ENCODE results near the gene GSTA4. TPM values are rescaled to one million over a fixed set of nuclear protein-coding genes. Genes with fewer than 3 reads are reported as not detected.
"Not testable (repeated sequence)": the region's sequence is repeated elsewhere in the genome, so short reads cannot be mapped to it uniquely, and the experiment has no call there.

Gene GSTA4
- total and polyA plus RNA-seq, 2 donors (not counting 1 experiment from before 2014, with no cell fraction given), result 51.9 to 54.0 TPM

GRCh38 chr6:52962701-52963100, 32.4 kb downstream of the GSTA4 start:
- Histone ChIP-seq H3K9ac (ENCODE audit: insufficient read depth, low read length) (no peak overlapping the region), H3K79me2 (ENCODE audit: control insufficient read depth, insufficient read depth, low read length) (no peaks in the 10 kb centered on the region), H3K4me2 (ENCODE audit: extremely low read depth, insufficient read depth, low read length) (no peak overlapping the region), H3K4me1 (ENCODE audit: control insufficient read depth, extremely low read depth, insufficient read depth, low read length) (no peaks in the 10 kb centered on the region), H4K20me1 (ENCODE audit: control insufficient read depth, extremely low read depth, insufficient read depth, low read length) (no peaks in the 10 kb centered on the region), H3K4me3 (replicated peaks in 1 of 4; ENCODE audit: control extremely low read depth in 1 of 4, insufficient read depth in 1 of 4, low read depth in 3 of 4, low read length in 4 of 4) (no peak overlapping the region), H3K9me3 (ENCODE audit: control insufficient read depth, insufficient read depth, low read depth, low read length) (no peaks in the 10 kb centered on the region), H2AFZ (ENCODE audit: low read length) (no peak overlapping the region), H3K27ac (ENCODE audit: insufficient read depth, low read length) (no peak overlapping the region), H3K36me3 (ENCODE audit: control insufficient read depth, insufficient read depth, low read length) (no peaks in the 10 kb centered on the region), H3K27me3 (ENCODE audit: control insufficient read depth, insufficient read depth, low read length) (peaks cover 3% of the 10 kb centered on the region)
- TF ChIP-seq CTCF (conservative IDR thresholded peaks at IDR 0.05 in 1 of 2, IDR thresholded peaks at IDR 0.05 in 1 of 2; ENCODE audit: low read depth in 1 of 2, low read length in 2 of 2) (no peak), EZH2 (IDR thresholded peaks at IDR 0.05; ENCODE audit: low read length, missing control alignments) (no peak)
- no peak for DNase-seq (ENCODE audit: low read depth in 2 of 2)

- H3K9ac ChIP-seq (ENCODE audit: insufficient read depth, low read length); DNase-seq (ENCODE audit: low read depth in 2 of 2); H3K79me2 ChIP-seq (ENCODE audit: control insufficient read depth, insufficient read depth, low read length); H3K4me3 ChIP-seq (replicated peaks in 1 of 4; ENCODE audit: control extremely low read depth in 1 of 4, insufficient read depth in 1 of 4, low read depth in 3 of 4, low read length in 4 of 4); H3K27ac ChIP-seq (ENCODE audit: insufficient read depth, low read length); H3K9me3 ChIP-seq (ENCODE audit: control insufficient read depth, insufficient read depth, low read depth, low read length); H3K27me3 ChIP-seq (ENCODE audit: control insufficient read depth, insufficient read depth, low read length); H3K36me3 ChIP-seq (ENCODE audit: control insufficient read depth, insufficient read depth, low read length); H3K4me1 ChIP-seq (ENCODE audit: control insufficient read depth, extremely low read depth, insufficient read depth, low read length); H2AFZ ChIP-seq (ENCODE audit: low read length); H4K20me1 ChIP-seq (ENCODE audit: control insufficient read depth, extremely low read depth, insufficient read depth, low read length); H3K4me2 ChIP-seq (ENCODE audit: extremely low read depth, insufficient read depth, low read length): not testable (repeated sequence)
Observed at GRCh38 chr6:52961022-52961421, 34.1 kb downstream of the GSTA4 start.

- H3K9me3 ChIP-seq (ENCODE audit: control insufficient read depth, insufficient read depth, low read depth, low read length); H3K27ac ChIP-seq (ENCODE audit: insufficient read depth, low read length); H3K9ac ChIP-seq (ENCODE audit: insufficient read depth, low read length); H2AFZ ChIP-seq (ENCODE audit: low read length); H3K4me1 ChIP-seq (ENCODE audit: control insufficient read depth, extremely low read depth, insufficient read depth, low read length); DNase-seq (ENCODE audit: low read depth in 2 of 2); H3K36me3 ChIP-seq (ENCODE audit: control insufficient read depth, insufficient read depth, low read length); H3K4me2 ChIP-seq (ENCODE audit: extremely low read depth, insufficient read depth, low read length); H3K27me3 ChIP-seq (ENCODE audit: control insufficient read depth, insufficient read depth, low read length); H3K4me3 ChIP-seq (replicated peaks in 1 of 4; ENCODE audit: control extremely low read depth in 1 of 4, insufficient read depth in 1 of 4, low read depth in 3 of 4, low read length in 4 of 4); H3K79me2 ChIP-seq (ENCODE audit: control insufficient read depth, insufficient read depth, low read length); H4K20me1 ChIP-seq (ENCODE audit: control insufficient read depth, extremely low read depth, insufficient read depth, low read length): not testable (repeated sequence)
Observed at GRCh38 chr6:52960211-52960610, 34.9 kb downstream of the GSTA4 start.

GRCh38 chr6:52958546-52959255, 36.4 kb downstream of the GSTA4 start:
- no peaks in the 10 kb centered on the region for H3K9me3 ChIP-seq (ENCODE audit: control insufficient read depth, insufficient read depth, low read depth, low read length)
- H3K4me1 ChIP-seq (ENCODE audit: control insufficient read depth, extremely low read depth, insufficient read depth, low read length), result no peaks in the 10 kb centered on the region
- no peak for DNase-seq (ENCODE audit: low read depth in 2 of 2)
- H2AFZ ChIP-seq (ENCODE audit: low read length), result no peak overlapping the region
- peaks cover 2% of the 10 kb centered on the region for H3K27me3 ChIP-seq (ENCODE audit: control insufficient read depth, insufficient read depth, low read length)
- H3K27ac ChIP-seq (ENCODE audit: insufficient read depth, low read length), result no peak overlapping the region
- no peaks in the 10 kb centered on the region for H3K36me3 ChIP-seq (ENCODE audit: control insufficient read depth, insufficient read depth, low read length)
- H3K4me3 ChIP-seq (replicated peaks in 1 of 4; ENCODE audit: control extremely low read depth in 1 of 4, insufficient read depth in 1 of 4, low read depth in 3 of 4, low read length in 4 of 4), result no peak overlapping the region
- no peaks in the 10 kb centered on the region for H4K20me1 ChIP-seq (ENCODE audit: control insufficient read depth, extremely low read depth, insufficient read depth, low read length)
- H3K4me2 ChIP-seq (ENCODE audit: extremely low read depth, insufficient read depth, low read length), result no peak overlapping the region
- TF ChIP-seq CTCF (conservative IDR thresholded peaks at IDR 0.05 in 1 of 2, IDR thresholded peaks at IDR 0.05 in 1 of 2; ENCODE audit: low read depth in 1 of 2, low read length in 2 of 2) (no peak), EZH2 (IDR thresholded peaks at IDR 0.05; ENCODE audit: low read length, missing control alignments) (no peak)
- H3K9ac ChIP-seq (ENCODE audit: insufficient read depth, low read length), result no peak overlapping the region
- H3K79me2 ChIP-seq (ENCODE audit: control insufficient read depth, insufficient read depth, low read length), result no peaks in the 10 kb centered on the region
